GM12801 (cell line): ENCODE results near the gene THTPA.

Source experiments
- CTCF ChIP-seq: IDR thresholded peaks from one replicate; pipeline ENCODE4 v1.5.1; 2011; ENCODE audit warnings: control low read depth; ENCODE audit not compliant: insufficient read length; ENCODE audit errors: extremely low read depth

Gene THTPA

GRCh38 chr14:23543403-23543802 lies 12.7 kb upstream of the THTPA start:
- no peak for TF ChIP-seq CTCF

- TF ChIP-seq CTCF: no peak
These were observed 11.3 kb upstream of the THTPA start for GRCh38 chr14:23544511-23545447.

- TF ChIP-seq CTCF: no peak
These were observed 10.2 kb upstream of the THTPA start for GRCh38 chr14:23545740-23546365.

GRCh38 chr14:23546450-23547035 lies 9.5 kb upstream of the THTPA start:
- no peak for TF ChIP-seq CTCF

GRCh38 chr14:23547924-23548323 lies 8.1 kb upstream of the THTPA start:
- no peak for TF ChIP-seq CTCF

GRCh38 chr14:23548351-23549318 lies 7.4 kb upstream of the THTPA start:
- no peak for TF ChIP-seq CTCF
